Aorta (tissue), 5 donors: ENCODE results near the gene NYAP1. TPM values are rescaled to one million over a fixed set of nuclear protein-coding genes. Genes with fewer than 3 reads are reported as not detected.

Experiments used
- ATAC-seq: fragments of 200-7000 bp; cut with Tn5 transposase; one replicate; pipeline ENCODE4 v1.9.1; 2022; ENCODE audit warnings: moderate library complexity; ENCODE audit not compliant: low FRiP score
- DNase-seq, 2 donors: peaks; one replicate each; pipeline ENCODE4 v3.0.0-alpha.2; 2020
- H3K27ac ChIP-seq, 2 donors: one replicate each; pipeline ENCODE4 v1.5.1; 2013; ENCODE audit warnings: low read length in 2 of 2, mild to moderate bottlenecking in 2 of 2, moderate library complexity in 2 of 2, control low read depth in 1 of 2, inconsistent platforms in 1 of 2, low read depth in 1 of 2
- H3K27me3 ChIP-seq, 2 donors: one replicate each; pipeline ENCODE4 v1.6.1; 2013; ENCODE audit warnings: control low read depth in 1 of 2, low read length in 1 of 2, mild to moderate bottlenecking in 1 of 2, moderate library complexity in 1 of 2; ENCODE audit not compliant: insufficient read depth in 2 of 2, control insufficient read depth in 1 of 2
- H3K36me3 ChIP-seq, 2 donors: one replicate each; pipeline ENCODE4 v1.6.1; 2013; ENCODE audit warnings: control low read depth in 1 of 2, low read length in 1 of 2, mild to moderate bottlenecking in 1 of 2; ENCODE audit not compliant: insufficient read depth in 2 of 2, control insufficient read depth in 1 of 2
- H3K4me1 ChIP-seq, 2 donors: one replicate each; pipeline ENCODE4 v1.6.1; 2013; ENCODE audit warnings: low read length in 2 of 2, control low read depth in 1 of 2, mild to moderate bottlenecking in 1 of 2, moderate library complexity in 1 of 2; ENCODE audit not compliant: insufficient read depth in 2 of 2, control insufficient read depth in 1 of 2
- H3K4me3 ChIP-seq, 2 donors: one replicate each; pipeline ENCODE4 v1.5.1; 2013; ENCODE audit warnings: low read length in 2 of 2, control low read depth in 1 of 2, mild to moderate bottlenecking in 1 of 2
- H3K9me3 ChIP-seq: one replicate; pipeline ENCODE4 v1.6.1; 2013; ENCODE audit warnings: mild to moderate bottlenecking, low read length; ENCODE audit not compliant: control insufficient read depth
- WGBS, 2 donors: extraction: QIAGEN DNeasy Blood & Tissue Kit; methylation state at CpG; one replicate each; pipeline ENCODE4 v1.1.7; 2013; 5-methylcytosine and 5-hydroxymethylcytosine counted together
- intact Hi-C, 2 donors: fragments of 100-400 bp; cut with DNase I; formaldehyde crosslinking; loops; one replicate each; pipeline versions ENCODE4 v1.14.2 to v1.15.0; 2022
- polyA plus RNA-seq, 2 donors: library from polyadenylated mRNA; stranded (reverse); fragments of 200-250 nt; gene quantifications; one replicate each; pipeline ENCODE4 v1.2.3, GENCODE V29; 2013
- total RNA-seq, 2 donors: library from RNA; stranded (reverse); fragmentation: NEBNext Ultra II Directional; extraction: Animal tissue kit (Norgen Biotek cat#: 25700); gene quantifications; one replicate each; pipeline ENCODE4 v1.2.1, GENCODE V29; 2021
- donor health status: healthy with polysubstance abuse.
- donor health status: Bipolar disorder and iron deficiency.
- donor health status: DM: no; HTN: no; CAD: no.
- donor health status: DM: no; HTN: no; CAD: no.
- donor health status: DM: yes; HTN: yes; CAD: no.

NYAP1 gene
- total and polyA plus RNA-seq, 4 donors: 0.18 to 1.3 (median 0.50) TPM

GRCh38 chr7:100486111-100486636 lies 2.4 kb downstream of the NYAP1 start:
- H3K4me3 ChIP-seq: no peak overlapping the region
- H3K27ac ChIP-seq: no peak overlapping the region
- no peaks in the 10 kb centered on the region for H3K4me1 ChIP-seq
- H3K27me3 ChIP-seq: no peaks in the 10 kb centered on the region
- intact Hi-C loops: no loop called here
- WGBS, 2 donors: 92 to 95% methylated on average over 5 of the region's 5 CpGs
- DNase-seq (no peak), ATAC-seq (no peak)
- no peaks in the 10 kb centered on the region for H3K36me3 ChIP-seq
- no peaks in the 10 kb centered on the region for H3K9me3 ChIP-seq

DNA sequence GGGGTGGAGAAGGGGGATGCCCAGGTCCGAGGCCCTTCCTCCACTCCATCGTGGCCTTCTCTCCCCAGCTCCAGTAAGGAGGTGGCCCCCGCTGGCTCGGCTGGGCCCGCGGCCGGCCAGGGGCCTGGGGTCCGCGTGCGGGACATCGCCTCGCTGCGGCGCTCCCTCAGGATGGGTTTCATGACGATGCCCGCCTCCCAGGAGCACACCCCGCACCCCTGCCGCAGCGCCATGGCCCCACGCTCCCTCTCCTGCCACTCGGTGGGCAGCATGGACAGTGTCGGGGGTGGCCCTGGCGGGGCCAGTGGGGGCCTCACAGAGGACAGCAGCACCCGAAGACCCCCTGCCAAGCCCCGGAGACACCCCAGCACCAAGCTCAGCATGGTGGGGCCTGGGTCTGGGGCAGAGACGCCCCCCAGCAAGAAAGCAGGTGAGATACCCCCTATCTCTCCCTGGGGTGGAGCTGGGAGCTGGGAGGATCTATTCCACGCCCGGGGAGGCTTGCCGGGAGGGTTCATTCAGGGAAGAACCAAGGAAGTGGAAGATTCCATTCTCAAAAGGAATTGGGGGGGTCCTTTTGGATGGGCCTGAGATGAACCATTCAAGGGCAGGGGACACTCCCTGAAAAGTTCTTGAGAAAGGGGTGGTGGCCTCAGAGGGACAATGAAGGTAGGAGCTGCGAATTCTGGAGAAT lies 3.2 kb downstream of the NYAP1 start:
- H3K36me3 ChIP-seq: no peaks in the 10 kb centered on the region
- no peak for ATAC-seq
- H3K4me1 ChIP-seq: no peaks in the 10 kb centered on the region
- no peak overlapping the region for H3K27ac ChIP-seq
- H3K4me3 ChIP-seq: no peak overlapping the region
- DNase-seq: peak in 1 of 2 donors; percentile 76
- H3K9me3 ChIP-seq: no peaks in the 10 kb centered on the region
- H3K27me3 ChIP-seq: no peaks in the 10 kb centered on the region
- intact Hi-C loops: no loop called here
- 87 to 88% methylated on average over 28 to 30 of the region's 30 CpGs for WGBS, 2 donors

DNA sequence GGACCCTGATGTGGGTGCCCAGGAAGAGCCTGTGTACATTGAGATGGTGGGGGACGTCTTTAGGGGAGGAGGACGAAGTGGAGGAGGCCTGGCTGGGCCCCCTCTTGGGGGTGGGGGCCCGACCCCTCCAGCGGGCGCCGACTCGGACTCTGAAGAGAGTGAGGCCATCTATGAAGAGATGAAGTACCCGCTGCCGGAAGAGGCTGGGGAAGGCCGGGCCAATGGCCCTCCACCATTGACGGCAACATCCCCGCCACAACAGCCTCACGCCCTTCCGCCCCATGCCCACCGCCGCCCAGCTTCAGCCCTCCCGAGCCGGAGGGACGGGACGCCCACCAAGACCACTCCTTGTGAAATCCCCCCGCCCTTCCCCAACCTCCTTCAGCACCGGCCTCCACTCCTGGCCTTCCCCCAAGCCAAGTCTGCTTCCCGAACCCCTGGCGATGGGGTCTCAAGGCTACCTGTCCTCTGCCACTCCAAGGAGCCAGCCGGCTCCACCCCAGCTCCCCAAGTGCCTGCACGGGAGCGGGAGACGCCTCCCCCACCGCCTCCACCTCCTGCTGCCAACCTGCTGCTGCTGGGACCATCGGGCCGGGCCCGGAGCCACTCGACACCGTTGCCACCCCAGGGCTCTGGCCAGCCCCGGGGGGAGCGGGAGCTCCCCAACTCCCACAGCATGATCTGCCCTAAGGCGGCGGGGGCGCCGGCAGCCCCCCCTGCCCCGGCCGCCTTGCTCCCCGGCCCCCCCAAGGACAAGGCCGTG lies 4.8 kb downstream of the NYAP1 start:
- intact Hi-C loops: no loop called here
- WGBS, 2 donors: 93 to 94% methylated on average over 40 to 44 of the region's 44 CpGs

GRCh38 chr7:100489121-100489520 lies 5.4 kb downstream of the NYAP1 start:
- no peaks in the 10 kb centered on the region for H3K36me3 ChIP-seq
- DNase-seq (no peak), ATAC-seq (no peak)
- no peaks in the 10 kb centered on the region for H3K27me3 ChIP-seq
- intact Hi-C loops: no loop called here
- no peaks in the 10 kb centered on the region for H3K4me1 ChIP-seq
- H3K9me3 ChIP-seq: no peaks in the 10 kb centered on the region
- H3K27ac ChIP-seq: no peak overlapping the region
- H3K4me3 ChIP-seq: no peak overlapping the region
- WGBS, 2 donors: 79 to 84% methylated on average over 10 of the region's 10 CpGs

More for the DNA sequence above, 4.8 kb downstream of the NYAP1 start:
- Histone ChIP-seq H3K4me1 (no peaks in the 10 kb centered on the region), H3K27me3 (no peaks in the 10 kb centered on the region), H3K36me3 (no peaks in the 10 kb centered on the region), H3K27ac (no peak overlapping the region), H3K4me3 (no peak overlapping the region), H3K9me3 (no peaks in the 10 kb centered on the region)
- DNase-seq (no peak), ATAC-seq (no peak)

DNA sequence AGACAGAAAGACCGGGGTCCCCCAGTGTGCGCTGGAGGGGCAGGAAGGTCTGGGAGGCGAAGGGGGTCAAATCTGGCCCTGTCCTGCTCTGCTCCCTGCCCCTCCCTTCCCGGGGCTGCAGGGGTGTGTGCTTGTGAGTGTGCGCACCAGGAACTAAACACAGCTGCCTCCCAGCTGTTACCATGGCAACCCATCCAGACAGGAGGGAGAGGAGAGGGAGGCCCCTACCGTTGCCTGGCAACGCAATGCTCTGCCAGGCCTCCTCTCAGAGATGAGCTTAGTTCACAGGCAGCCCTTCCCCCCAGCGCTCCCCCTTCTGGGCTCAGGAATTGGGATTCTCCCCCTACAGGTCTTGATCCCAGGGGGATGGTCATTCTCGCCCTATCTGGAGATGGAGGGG lies 6.1 kb downstream of the NYAP1 start:
- H3K4me3 ChIP-seq: no peak overlapping the region
- ATAC-seq (no peak), DNase-seq (no peak)
- intact Hi-C loops: no loop called here
- H3K27me3 ChIP-seq: no peaks in the 10 kb centered on the region
- H3K9me3 ChIP-seq: no peaks in the 10 kb centered on the region
- H3K36me3 ChIP-seq: no peaks in the 10 kb centered on the region
- H3K4me1 ChIP-seq: no peaks in the 10 kb centered on the region
- 50 to 52% methylated on average over 9 of the region's 9 CpGs for WGBS, 2 donors
- H3K27ac ChIP-seq: no peak overlapping the region

GRCh38 chr7:100490483-100491191 lies 6.9 kb downstream of the NYAP1 start:
- no peaks in the 10 kb centered on the region for H3K4me1 ChIP-seq
- whole genome bisulfite sequencing, 2 donors: 92 to 93% methylated on average over 25 of the region's 25 CpGs
- DNase-seq: peak in 1 of 2 donors; percentile 75
- H3K36me3 ChIP-seq: no peaks in the 10 kb centered on the region
- H3K27ac ChIP-seq: no peak overlapping the region
- H3K9me3 ChIP-seq: no peaks in the 10 kb centered on the region
- intact Hi-C loops: no loop called here
- H3K4me3 ChIP-seq: no peak overlapping the region
- H3K27me3 ChIP-seq: no peaks in the 10 kb centered on the region
- ATAC-seq: no peak

GRCh38 chr7:100491192-100491578 lies 7.5 kb downstream of the NYAP1 start:
- intact Hi-C loops: no loop called here
- Histone ChIP-seq H3K9me3 (no peaks in the 10 kb centered on the region), H3K27me3 (no peaks in the 10 kb centered on the region), H3K36me3 (no peaks in the 10 kb centered on the region), H3K4me3 (no peak overlapping the region), H3K4me1 (no peaks in the 10 kb centered on the region), H3K27ac (no peak overlapping the region)
- 96 to 97% methylated on average over 5 of the region's 5 CpGs for WGBS, 2 donors
- ATAC-seq: no peak
- no peak for DNase-seq

DNA sequence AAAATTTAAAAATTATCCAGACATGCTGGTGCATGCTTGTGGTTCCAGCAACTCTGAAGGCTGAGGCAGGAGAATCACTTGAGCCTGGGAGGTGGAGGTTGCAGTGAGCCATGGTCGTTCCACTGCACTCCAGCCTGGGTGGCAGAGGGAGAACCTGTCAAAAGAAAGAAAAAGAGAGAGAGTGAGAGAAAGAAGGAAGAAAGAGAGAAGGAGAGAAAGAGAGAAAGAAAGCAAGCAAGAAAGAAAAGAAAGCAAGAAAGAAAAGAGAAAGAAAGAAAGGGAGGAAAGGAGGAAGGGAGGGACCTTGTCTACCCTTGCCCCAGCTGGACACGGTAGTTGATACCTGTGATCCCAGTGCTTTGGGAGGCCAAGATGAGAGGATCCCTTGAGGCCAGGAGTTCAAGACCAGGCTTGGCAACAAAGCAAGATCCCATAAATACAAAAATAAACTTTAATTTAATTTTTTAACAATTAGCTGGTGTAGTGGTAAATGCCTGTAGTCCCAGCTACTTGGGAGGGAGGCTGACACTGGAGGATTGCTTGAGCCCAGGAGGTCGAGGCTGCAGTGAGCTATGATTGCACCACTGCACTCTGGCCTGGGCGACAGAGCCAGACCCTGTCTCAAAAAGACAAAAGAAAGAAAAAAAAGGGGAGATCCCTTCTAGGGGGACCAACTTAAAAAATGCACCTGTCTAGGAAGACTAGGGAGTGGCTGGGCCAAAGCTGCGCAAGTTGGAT lies 9.2 kb downstream of the NYAP1 start:
- H3K4me3 ChIP-seq: no peak overlapping the region
- ATAC-seq: no peak
- H3K36me3 ChIP-seq: no peaks in the 10 kb centered on the region
- intact Hi-C loops: no loop called here
- no peaks in the 10 kb centered on the region for H3K27me3 ChIP-seq
- H3K27ac ChIP-seq: no peak overlapping the region
- no peak for DNase-seq
- H3K4me1 ChIP-seq: no peaks in the 10 kb centered on the region
- 84 to 89% methylated on average over 5 of the region's 5 CpGs for WGBS, 2 donors
- no peaks in the 10 kb centered on the region for H3K9me3 ChIP-seq
